ENCODE measurements around the gene PSME4.
A peak's percentile ranks its signal among the peaks of the same experiment; 100 is the strongest.

PSME4 gene

GRCh38 chr2:53987336-53987921 lies 16.6 kb upstream of the PSME4 start:
- CTCF ChIA-PET, result no interaction called here
- POLR2A ChIA-PET, result no interaction called here
- TF ChIP-seq, protein P1, sequence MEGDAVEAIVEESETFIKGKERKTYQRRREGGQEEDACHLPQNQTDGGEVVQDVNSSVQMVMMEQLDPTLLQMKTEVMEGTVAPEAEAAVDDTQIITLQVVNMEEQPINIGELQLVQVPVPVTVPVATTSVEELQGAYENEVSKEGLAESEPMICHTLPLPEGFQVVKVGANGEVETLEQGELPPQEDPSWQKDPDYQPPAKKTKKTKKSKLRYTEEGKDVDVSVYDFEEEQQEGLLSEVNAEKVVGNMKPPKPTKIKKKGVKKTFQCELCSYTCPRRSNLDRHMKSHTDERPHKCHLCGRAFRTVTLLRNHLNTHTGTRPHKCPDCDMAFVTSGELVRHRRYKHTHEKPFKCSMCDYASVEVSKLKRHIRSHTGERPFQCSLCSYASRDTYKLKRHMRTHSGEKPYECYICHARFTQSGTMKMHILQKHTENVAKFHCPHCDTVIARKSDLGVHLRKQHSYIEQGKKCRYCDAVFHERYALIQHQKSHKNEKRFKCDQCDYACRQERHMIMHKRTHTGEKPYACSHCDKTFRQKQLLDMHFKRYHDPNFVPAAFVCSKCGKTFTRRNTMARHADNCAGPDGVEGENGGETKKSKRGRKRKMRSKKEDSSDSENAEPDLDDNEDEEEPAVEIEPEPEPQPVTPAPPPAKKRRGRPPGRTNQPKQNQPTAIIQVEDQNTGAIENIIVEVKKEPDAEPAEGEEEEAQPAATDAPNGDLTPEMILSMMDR (IDR thresholded peaks at IDR 0.05; ENCODE audit: control extremely low read depth, extremely low read depth, low read depth, missing control alignments), result no peak
- no peak for DNase-seq (ENCODE audit: extremely low spot score)

DNA sequence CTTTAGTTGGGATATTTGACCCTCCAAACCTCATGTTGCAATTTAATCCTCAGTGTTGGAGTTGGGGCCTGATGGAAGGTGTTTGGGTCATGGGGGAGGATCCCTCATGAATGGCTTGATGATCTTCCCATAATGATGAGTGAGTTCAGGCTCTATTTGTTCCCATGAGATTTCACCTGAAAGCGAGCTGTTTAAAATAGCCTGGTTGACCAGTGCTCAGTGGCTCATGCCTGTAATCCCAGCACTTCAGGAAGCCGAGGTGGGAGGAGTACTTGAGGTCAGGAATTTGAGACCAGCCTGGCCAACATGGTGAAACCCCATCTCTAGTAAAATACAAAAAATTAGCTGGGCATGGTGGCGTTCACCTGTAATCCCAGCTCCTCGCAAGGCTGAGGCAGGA lies 14.9 kb upstream of the PSME4 start:
- POLR2A ChIA-PET, result interaction anchor here (0.6 to 0.7 kb wide), 2 partner anchors 238 to 1328 kb away, joined by 3 to 4 read pairs; no protein-coding TSS in a partner anchor
- CTCF ChIA-PET, result no interaction called here
- no peak for DNase-seq (ENCODE audit: extremely low spot score)
- TF ChIP-seq, protein P1 (IDR thresholded peaks at IDR 0.05; ENCODE audit: control extremely low read depth, extremely low read depth, low read depth, missing control alignments), result no peak

GRCh38 chr2:53969968-53970723 lies 647 bp downstream of the PSME4 start:
- ChIA-PET POLR2A (interaction anchor here (0.6 to 1.8 kb wide), 2 partner anchors 10 to 667 kb away, joined by 4 to 5 read pairs; no protein-coding TSS in a partner anchor), CTCF (interaction anchor here (1.2 to 2.4 kb wide), 7 partner anchors 8 to 137 kb away, joined by 3 to 8 read pairs (median 4); no protein-coding TSS in a partner anchor)
- peak; percentile 42 for DNase-seq (ENCODE audit: extremely low spot score)
- TF ChIP-seq, protein P1 (IDR thresholded peaks at IDR 0.05; ENCODE audit: control extremely low read depth, extremely low read depth, low read depth, missing control alignments), result no peak

DNA sequence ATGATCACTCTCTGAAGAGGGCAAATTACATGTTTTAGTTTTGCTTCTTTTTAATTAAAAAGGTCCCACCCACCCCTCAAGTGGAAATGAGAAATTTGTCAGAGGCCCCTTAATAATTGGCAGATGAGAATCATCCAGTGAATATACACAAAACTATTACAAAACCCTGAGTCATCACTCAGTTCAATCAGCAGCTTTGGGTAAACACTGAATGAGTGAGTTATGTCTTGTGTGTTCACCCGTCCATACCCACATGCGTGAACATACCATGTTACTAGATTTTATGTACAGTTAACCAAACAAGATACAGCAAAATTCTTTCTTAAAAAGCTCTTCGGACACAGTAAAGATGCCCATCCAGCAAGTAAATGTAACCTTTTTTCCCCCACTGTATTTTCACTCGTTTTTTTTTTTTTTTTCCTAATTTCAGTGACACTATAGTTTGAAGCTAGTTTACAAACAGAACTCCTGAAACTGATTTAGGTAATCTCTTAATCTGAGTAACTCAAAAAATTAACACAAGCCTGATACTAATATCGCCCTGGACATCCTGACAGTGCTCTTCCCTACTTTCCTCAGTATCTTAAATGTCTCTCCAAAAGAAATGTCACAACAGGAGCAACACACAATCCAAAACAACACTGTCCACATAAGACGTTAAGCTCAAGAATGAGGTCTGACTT lies 1.4 kb downstream of the PSME4 start:
- ChIA-PET CTCF (interaction anchor here (0.8 to 2.4 kb wide), 8 partner anchors 8 to 137 kb away, joined by 3 to 8 read pairs (median 4); no protein-coding TSS in a partner anchor), POLR2A (interaction anchor here (0.6 to 1.8 kb wide), 5 partner anchors 11 to 667 kb away, joined by 3 to 6 read pairs (median 4); no protein-coding TSS in a partner anchor)
- peak; percentile 34 for DNase-seq (ENCODE audit: extremely low spot score)
- TF ChIP-seq, protein P1 (IDR thresholded peaks at IDR 0.05; ENCODE audit: control extremely low read depth, extremely low read depth, low read depth, missing control alignments), result no peak

GRCh38 chr2:53964987-53965687 lies 5.7 kb downstream of the PSME4 start:
- TF ChIP-seq, protein P1 (IDR thresholded peaks at IDR 0.05; ENCODE audit: control extremely low read depth, extremely low read depth, low read depth, missing control alignments), result no peak
- CTCF ChIA-PET, result no interaction called here

More at GRCh38 chr2:53964987-53965687, 5.7 kb downstream of the PSME4 start:
- POLR2A ChIA-PET, result no interaction called here
- DNase-seq (ENCODE audit: extremely low spot score), result no peak
